ENCODE data around the gene LRRTM4. TPM values are rescaled to one million over a fixed set of nuclear protein-coding genes. Genes with fewer than 3 reads are reported as not detected.

The LRRTM4 gene
- total RNA-seq, 1 donor from 2014 or later: 10.6 TPM

- TF ChIP-seq CTCF (conservative IDR thresholded peaks at IDR 0.05): no peak
- H3K4me3 Mint-ChIP-seq: no peak overlapping the region
- H3K9me3 Mint-ChIP-seq: peaks cover 9% of the 10 kb centered on the region
- no peak for DNase-seq (ENCODE audit: low read depth, low spot score)
- H3K27me3 Mint-ChIP-seq (ENCODE audit: low read depth): no peaks in the 10 kb centered on the region
- H3K36me3 Mint-ChIP-seq (ENCODE audit: low read depth): peaks cover 3% of the 10 kb centered on the region
- no peaks in the 10 kb centered on the region for H3K4me1 Mint-ChIP-seq
- no peak overlapping the region for H3K27ac Mint-ChIP-seq (ENCODE audit: unreplicated experiment)
These were observed 494.1 kb downstream of the LRRTM4 start for GRCh38 chr2:77028032-77028600.

DNA sequence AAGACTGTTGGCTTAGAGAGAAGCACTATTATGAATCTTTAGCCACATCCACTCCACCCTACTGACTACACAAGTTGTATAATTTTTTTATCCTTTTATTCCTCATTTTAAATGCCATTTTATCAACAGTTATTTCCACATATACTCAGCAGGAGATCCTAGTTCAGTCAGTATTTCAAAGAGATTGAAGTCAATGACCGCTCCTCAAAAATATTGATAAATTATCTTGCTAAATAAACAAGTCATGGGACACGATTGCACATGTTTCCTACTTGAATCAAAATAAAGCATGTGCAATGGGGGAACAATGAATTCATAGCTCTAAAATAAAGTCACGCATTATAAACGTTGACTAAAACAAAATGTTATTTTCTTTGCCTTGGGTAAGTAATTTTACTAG lies 496.5 kb downstream of the LRRTM4 start:
- DNase-seq (ENCODE audit: low read depth, low spot score): no peak
- TF ChIP-seq CTCF (conservative IDR thresholded peaks at IDR 0.05): no peak
- Mint-ChIP-seq H3K27ac (ENCODE audit: unreplicated experiment) (no peak overlapping the region), H3K9me3 (peaks cover 22% of the 10 kb centered on the region), H3K27me3 (ENCODE audit: low read depth) (no peaks in the 10 kb centered on the region), H3K4me1 (no peaks in the 10 kb centered on the region), H3K4me3 (no peak overlapping the region), H3K36me3 (ENCODE audit: low read depth) (peaks cover 3% of the 10 kb centered on the region)

- H3K27ac Mint-ChIP-seq (ENCODE audit: unreplicated experiment): no peak overlapping the region
- TF ChIP-seq CTCF (conservative IDR thresholded peaks at IDR 0.05): no peak
- H3K9me3 Mint-ChIP-seq: peaks cover 18% of the 10 kb centered on the region
- H3K36me3 Mint-ChIP-seq (ENCODE audit: low read depth): no peaks in the 10 kb centered on the region
- no peaks in the 10 kb centered on the region for H3K27me3 Mint-ChIP-seq (ENCODE audit: low read depth)
- no peak for DNase-seq (ENCODE audit: low read depth, low spot score)
- peaks cover 14% of the 10 kb centered on the region for H3K4me1 Mint-ChIP-seq
- H3K4me3 Mint-ChIP-seq: no peak overlapping the region
These were observed 501.0 kb downstream of the LRRTM4 start for GRCh38 chr2:77021161-77021560.

GRCh38 chr2:77018219-77018618 lies 504.0 kb downstream of the LRRTM4 start:
- H3K27ac Mint-ChIP-seq (ENCODE audit: unreplicated experiment): peak overlapping the region; percentile 1
- H3K9me3 Mint-ChIP-seq: peaks cover 13% of the 10 kb centered on the region

DNA sequence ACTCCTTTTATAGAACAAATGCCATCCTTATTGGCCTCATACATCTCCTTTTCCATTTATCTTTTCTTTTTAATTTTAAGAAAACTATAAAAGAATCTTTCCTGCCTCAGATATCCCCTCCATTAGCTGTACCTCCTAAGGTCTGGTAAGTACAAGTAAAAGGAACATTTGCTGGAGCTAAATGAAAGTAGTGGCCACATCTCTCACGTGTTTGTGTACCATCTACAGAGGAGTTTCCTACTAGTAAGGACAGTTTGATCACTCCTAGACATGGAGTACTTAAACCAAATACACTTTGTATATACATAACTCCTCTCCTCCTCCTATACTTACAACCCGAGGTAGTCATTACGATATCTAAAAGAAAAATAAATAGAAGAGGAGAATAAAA lies 504.8 kb downstream of the LRRTM4 start:
- Mint-ChIP-seq H3K4me3 (no peak overlapping the region), H3K27me3 (ENCODE audit: low read depth) (no peaks in the 10 kb centered on the region), H3K27ac (ENCODE audit: unreplicated experiment) (no peak overlapping the region), H3K9me3 (peaks cover 13% of the 10 kb centered on the region), H3K36me3 (ENCODE audit: low read depth) (no peaks in the 10 kb centered on the region), H3K4me1 (peaks cover 18% of the 10 kb centered on the region)
- no peak for DNase-seq (ENCODE audit: low read depth, low spot score)
- no peak for TF ChIP-seq CTCF (conservative IDR thresholded peaks at IDR 0.05)

More at GRCh38 chr2:77018219-77018618, 504.0 kb downstream of the LRRTM4 start:
- no peak overlapping the region for H3K4me3 Mint-ChIP-seq
- H3K4me1 Mint-ChIP-seq: peaks cover 15% of the 10 kb centered on the region
- no peak for DNase-seq (ENCODE audit: low read depth, low spot score)
- no peaks in the 10 kb centered on the region for H3K36me3 Mint-ChIP-seq (ENCODE audit: low read depth)
- H3K27me3 Mint-ChIP-seq (ENCODE audit: low read depth): no peaks in the 10 kb centered on the region
- no peak for TF ChIP-seq CTCF (conservative IDR thresholded peaks at IDR 0.05)

Data from neural crest cell (in vitro differentiated cells).